BLaER1 (cell line): ENCODE data around the gene ZNF850.

Experiments
- H3K27ac ChIP-seq: shearing (Covaris generic); formaldehyde crosslinking; 2 replicates; pipeline ENCODE4 v1.8.1; 2022
- H3K27me3 ChIP-seq: shearing (Covaris generic); formaldehyde crosslinking; 2 replicates; pipeline ENCODE4 v1.8.1; 2022
- H3K36me3 ChIP-seq: shearing (Covaris generic); formaldehyde crosslinking; 2 replicates; pipeline ENCODE4 v1.8.1; 2022
- H3K4me1 ChIP-seq: shearing (Covaris generic); formaldehyde crosslinking; 2 replicates; pipeline ENCODE4 v1.8.1; 2022
- H3K4me2 ChIP-seq: shearing (Covaris generic); formaldehyde crosslinking; 2 replicates; pipeline ENCODE4 v1.8.1; 2022
- H3K4me3 ChIP-seq: shearing (Covaris generic); formaldehyde crosslinking; 2 replicates; pipeline ENCODE4 v1.8.1; 2022
- H3K9ac ChIP-seq: shearing (Covaris generic); formaldehyde crosslinking; 2 replicates; pipeline ENCODE4 v1.8.1; 2022
- H3K9me3 ChIP-seq: shearing (Covaris generic); formaldehyde crosslinking; 2 replicates; pipeline ENCODE4 v1.8.1; 2022
- H4K20me1 ChIP-seq: shearing (Covaris generic); formaldehyde crosslinking; 2 replicates; pipeline ENCODE4 v1.8.1; 2022
- Cebpa-rat ChIP-seq: shearing (Covaris generic); IDR thresholded peaks from 2 replicates; pipeline ENCODE4 v1.8.1; 2022

Gene ZNF850

DNA sequence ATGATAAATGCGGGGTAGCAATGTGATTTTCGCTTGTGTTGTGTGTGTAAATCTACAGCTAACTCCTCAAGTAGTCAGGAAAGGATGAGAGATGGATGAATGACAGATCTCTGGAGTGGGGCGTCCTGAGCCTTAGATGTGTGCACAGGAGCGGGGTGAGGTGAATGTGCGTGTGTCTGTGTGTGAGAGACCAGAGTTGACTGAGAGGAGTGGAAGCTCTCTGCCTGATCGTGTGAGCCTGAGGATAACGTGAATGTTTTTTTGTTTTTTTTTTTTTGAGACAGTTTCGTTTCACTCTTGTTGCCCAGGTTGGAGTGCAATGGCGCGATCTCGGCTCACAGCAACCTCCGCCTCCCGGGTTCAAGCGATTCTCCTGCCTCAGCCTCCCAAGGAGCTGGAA is 106.8 kb downstream of the ZNF850 start:
- Histone ChIP-seq H3K9me3 (peaks cover 91% of the 10 kb centered on the region), H3K27me3 (no peaks in the 10 kb centered on the region), H4K20me1 (no peaks in the 10 kb centered on the region), H3K36me3 (peaks cover 72% of the 10 kb centered on the region), H3K9ac (no peak overlapping the region), H3K4me2 (peak overlapping the region; percentile 70), H3K27ac (no peak overlapping the region), H3K4me3 (peak overlapping the region; percentile 71), H3K4me1 (peaks cover 15% of the 10 kb centered on the region; the same call in 1 of the 2 replicates)
- no peak for TF ChIP-seq Cebpa-rat
